HepG2 (cell line): ENCODE measurements around the gene SLC13A3. TPM values are rescaled to one million over a fixed set of nuclear protein-coding genes. Genes with fewer than 3 reads are reported as not detected.

Source experiments
- ATAC-seq: fragments of 200-7000 bp; cut with Tn5 transposase; 3 replicates; pipeline ENCODE4 v1.9.1; 2020; ENCODE audit warnings: mild to moderate bottlenecking, moderate library complexity
- BruUV-seq: library from RNA; stranded (reverse); fragments of 400-500 nt; replicated peaks from 2 replicates; lab custom pipeline; 2021; lab: Mats Ljungman, UMichigan
- CTCF ChIA-PET: fragments of 300-600 bp; formaldehyde crosslinking; extraction: SDS; loops from one replicate; lab custom pipeline; 2021; ENCODE audit warnings: low total read pairs, inconsistent platforms, low intra/inter-chr PET ratio; lab: Yijun Ruan, JAX
- POLR2A ChIA-PET: fragments of 350-600 bp; sonication (Branson Sonifier 250); formaldehyde crosslinking; loops from one replicate; lab custom pipeline; 2020; ENCODE audit warnings: antibody characterized with exemption, inconsistent platforms; lab: Yijun Ruan, JAX
- DNase-seq: peaks from one replicate; pipeline ENCODE4 v3.0.0-alpha.2; 2015; ENCODE audit warnings: low spot score
- FAIRE-seq: peaks from 3 replicates; lab custom pipeline; 2011; peaks lifted over from hg19 to GRCh38; lab: Jason Lieb, UNC
- H2AFZ ChIP-seq: one replicate; pipeline ENCODE4 v1.6.1; 2011; ENCODE audit warnings: low read length, inconsistent platforms
- H3K27ac ChIP-seq: fragments of 300-600 bp; 3 replicates; pipeline ENCODE4 v1.8.0; 2011; ENCODE audit warnings: mixed run types, mild to moderate bottlenecking, mixed read lengths, low read length, inconsistent platforms; ENCODE audit not compliant: insufficient read depth; ENCODE audit errors: extremely low read length
- H3K27me3 ChIP-seq, 2 experiments: fragments of 200-600 bp in 1 of 2; 2 replicates in 1 of 2; 3 replicates in 1 of 2; pipeline versions ENCODE4 v1.6.0 to v1.8.0; 2011; ENCODE audit warnings: low read length in 2 of 2, mild to moderate bottlenecking in 2 of 2, moderate library complexity in 2 of 2, inconsistent platforms in 1 of 2; ENCODE audit not compliant: insufficient read depth in 2 of 2, control insufficient read depth in 1 of 2
- H3K36me3 ChIP-seq, 2 experiments: fragments of 200-600 bp in 1 of 2; replicated peaks in 1 of 2; 2 replicates in 1 of 2; 3 replicates in 1 of 2; pipeline versions ENCODE4 v1.5.1 to v1.8.0; 2011; ENCODE audit warnings: low read length in 2 of 2, inconsistent platforms in 1 of 2; ENCODE audit not compliant: insufficient read depth in 2 of 2, control insufficient read depth in 1 of 2
- H3K4me1 ChIP-seq: 2 replicates; pipeline ENCODE4 v1.5.1; 2012; ENCODE audit warnings: low read length, inconsistent platforms; ENCODE audit not compliant: insufficient read depth
- H3K4me2 ChIP-seq: 2 replicates; pipeline ENCODE4 v1.6.0; 2011; ENCODE audit warnings: low read depth, low read length, inconsistent platforms
- H3K4me3 ChIP-seq, 3 experiments: fragments of 200-600 bp in 1 of 3; sonication (generic), shearing (Covaris generic) in 1 of 3; replicated peaks in 1 of 3; 2 replicates each; pipeline ENCODE4 v1.5.1; 2011 to 2016; ENCODE audit warnings: low read length in 3 of 3, inconsistent platforms in 2 of 3, low read depth in 2 of 3, mild to moderate bottlenecking in 2 of 3, control low read depth in 1 of 3, mixed read lengths in 1 of 3; ENCODE audit not compliant: insufficient read depth in 1 of 3
- H3K79me2 ChIP-seq: one replicate; pipeline ENCODE4 v1.6.1; 2011; ENCODE audit warnings: low read length, inconsistent platforms; ENCODE audit not compliant: insufficient read depth
- H3K9ac ChIP-seq: 2 replicates; pipeline ENCODE4 v1.6.0; 2011; ENCODE audit warnings: mild to moderate bottlenecking, low read depth, low read length, inconsistent platforms; ENCODE audit not compliant: insufficient read depth
- H3K9me3 ChIP-seq: 2 replicates; pipeline ENCODE4 v1.5.1; 2012; ENCODE audit warnings: mild to moderate bottlenecking, low read length
- H4K20me1 ChIP-seq: 2 replicates; pipeline ENCODE4 v1.6.0; 2011; ENCODE audit warnings: inconsistent platforms, mild to moderate bottlenecking, low read length, moderate library complexity; ENCODE audit not compliant: insufficient read depth
- MYNN ChIP-seq: sonication (generic); formaldehyde crosslinking; IDR thresholded peaks from 2 replicates; pipeline ENCODE4 v1.4.0; 2020; ENCODE audit warnings: mild to moderate bottlenecking, low read depth, missing genetic modification reagents
- SOX6 ChIP-seq, 2 experiments: fragments of 450-650 bp in 1 of 2; sonication (generic) in 1 of 2; formaldehyde crosslinking in 1 of 2; IDR thresholded peaks; 2 replicates each; pipeline versions ENCODE4 v1.4.0 to v1.6.1; 2017 to 2020; ENCODE audit warnings: antibody characterized with exemption in 1 of 2, mild to moderate bottlenecking in 1 of 2, missing genetic modification reagents in 1 of 2
- ZNF496 ChIP-seq: sonication (generic); formaldehyde crosslinking; IDR thresholded peaks from 2 replicates; pipeline ENCODE4 v1.8.1; 2023; ENCODE audit warnings: mild to moderate bottlenecking, moderate library complexity, missing genetic modification reagents; ENCODE audit not compliant: insufficient replicate concordance
- WGBS: methylation state at CpG from one replicate; pipeline ENCODE4 v1.1.6; 2017; ENCODE audit warnings: low lambda C conversion rate; 5-methylcytosine and 5-hydroxymethylcytosine counted together
- in situ Hi-C: cut with HindIII; loops from 2 replicates; pipeline ENCODE4 v1.10.0; 2017; ENCODE audit warnings: low pct_unique_long_range_greater_than_20kb; ENCODE audit not compliant: extremely low pct_ligation_motif_present
- intact Hi-C: fragments of 100-400 bp; cut with micrococcal nuclease; formaldehyde crosslinking; loops from one replicate; pipeline ENCODE4 v1.10.0; 2022; ENCODE audit not compliant: unreplicated experiment
- polyA plus RNA-seq, 8 experiments: library from polyadenylated mRNA; depleted of rRNA in 3 of 8; stranded (reverse) in 7 of 8; unstranded in 1 of 8; fragments of >200 nt; fragmentation: Illumina TruSeq in 4 of 8; extraction: Trizol in 4 of 8; gene quantifications; 2 replicates each; pipeline versions ENCODE4 v1.2.1 to v1.2.3, GENCODE V29; 2011 to 2016; ENCODE audit warnings: low read depth in 4 of 8, missing spikeins in 1 of 8, mixed read lengths in 1 of 8; ENCODE audit not compliant: insufficient read depth in 1 of 8
- total RNA-seq, 5 experiments: library from RNA; depleted of rRNA; stranded (reverse); fragments of >200 nt; fragmentation: Illumina TruSeq; extraction: Trizol; gene quantifications; 2 replicates each; pipeline ENCODE4 v1.2.3, GENCODE V29; 2016; ENCODE audit warnings: low read depth in 1 of 5
- TF ChIP-seq, protein P1 (sequence below): sonication (generic); formaldehyde crosslinking; IDR thresholded peaks from 2 replicates; pipeline ENCODE4 v1.5.0; 2020; ENCODE audit warnings: missing genetic modification reagents
- TF ChIP-seq, protein P2 (sequence below): sonication (generic); formaldehyde crosslinking; IDR thresholded peaks from 2 replicates; pipeline ENCODE4 v1.4.0; 2020; ENCODE audit warnings: missing genetic modification reagents
- TF ChIP-seq, protein P3 (sequence below): sonication (generic); formaldehyde crosslinking; IDR thresholded peaks from 2 replicates; pipeline ENCODE4 v1.4.0; 2020; ENCODE audit warnings: missing genetic modification reagents

SLC13A3 gene
- total and polyA plus RNA-seq, 2 of the 13 experiments (the other 11 are each of a cell fraction or from before 2014, with no cell fraction given): 66.5 to 76.0 TPM

DNA sequence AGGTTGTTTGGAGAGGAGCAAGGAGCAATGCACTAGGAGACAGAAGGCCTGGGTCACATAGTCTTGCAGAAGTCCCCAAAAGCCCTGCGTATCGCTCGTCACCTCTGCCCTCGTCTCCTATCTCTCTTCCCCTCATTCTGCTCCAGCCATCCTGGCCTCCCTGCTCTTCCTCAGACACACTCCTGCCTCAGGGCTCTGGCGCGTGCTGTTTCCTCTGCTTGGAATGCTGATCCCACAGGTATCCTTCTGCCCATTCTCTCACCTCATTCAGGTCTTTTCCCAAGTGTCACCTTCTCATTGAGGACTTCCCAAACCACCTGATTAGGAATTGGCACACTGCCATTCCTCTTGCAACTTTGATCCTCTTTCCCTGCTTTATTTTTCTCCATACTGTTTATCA lies 49.2 kb upstream of the SLC13A3 start:
- TF ChIP-seq ZNF496 (no peak), SOX6 (IDR thresholded peaks at IDR 0.05) (no peak), SOX6 (CRISPR knock-in tag; IDR thresholded peaks at IDR 0.05) (no peak), MYNN (CRISPR knock-in tag) (no peak)
- TF ChIP-seq, protein P1, sequence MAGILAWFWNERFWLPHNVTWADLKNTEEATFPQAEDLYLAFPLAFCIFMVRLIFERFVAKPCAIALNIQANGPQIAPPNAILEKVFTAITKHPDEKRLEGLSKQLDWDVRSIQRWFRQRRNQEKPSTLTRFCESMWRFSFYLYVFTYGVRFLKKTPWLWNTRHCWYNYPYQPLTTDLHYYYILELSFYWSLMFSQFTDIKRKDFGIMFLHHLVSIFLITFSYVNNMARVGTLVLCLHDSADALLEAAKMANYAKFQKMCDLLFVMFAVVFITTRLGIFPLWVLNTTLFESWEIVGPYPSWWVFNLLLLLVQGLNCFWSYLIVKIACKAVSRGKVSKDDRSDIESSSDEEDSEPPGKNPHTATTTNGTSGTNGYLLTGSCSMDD: no peak
- TF ChIP-seq, protein P2, sequence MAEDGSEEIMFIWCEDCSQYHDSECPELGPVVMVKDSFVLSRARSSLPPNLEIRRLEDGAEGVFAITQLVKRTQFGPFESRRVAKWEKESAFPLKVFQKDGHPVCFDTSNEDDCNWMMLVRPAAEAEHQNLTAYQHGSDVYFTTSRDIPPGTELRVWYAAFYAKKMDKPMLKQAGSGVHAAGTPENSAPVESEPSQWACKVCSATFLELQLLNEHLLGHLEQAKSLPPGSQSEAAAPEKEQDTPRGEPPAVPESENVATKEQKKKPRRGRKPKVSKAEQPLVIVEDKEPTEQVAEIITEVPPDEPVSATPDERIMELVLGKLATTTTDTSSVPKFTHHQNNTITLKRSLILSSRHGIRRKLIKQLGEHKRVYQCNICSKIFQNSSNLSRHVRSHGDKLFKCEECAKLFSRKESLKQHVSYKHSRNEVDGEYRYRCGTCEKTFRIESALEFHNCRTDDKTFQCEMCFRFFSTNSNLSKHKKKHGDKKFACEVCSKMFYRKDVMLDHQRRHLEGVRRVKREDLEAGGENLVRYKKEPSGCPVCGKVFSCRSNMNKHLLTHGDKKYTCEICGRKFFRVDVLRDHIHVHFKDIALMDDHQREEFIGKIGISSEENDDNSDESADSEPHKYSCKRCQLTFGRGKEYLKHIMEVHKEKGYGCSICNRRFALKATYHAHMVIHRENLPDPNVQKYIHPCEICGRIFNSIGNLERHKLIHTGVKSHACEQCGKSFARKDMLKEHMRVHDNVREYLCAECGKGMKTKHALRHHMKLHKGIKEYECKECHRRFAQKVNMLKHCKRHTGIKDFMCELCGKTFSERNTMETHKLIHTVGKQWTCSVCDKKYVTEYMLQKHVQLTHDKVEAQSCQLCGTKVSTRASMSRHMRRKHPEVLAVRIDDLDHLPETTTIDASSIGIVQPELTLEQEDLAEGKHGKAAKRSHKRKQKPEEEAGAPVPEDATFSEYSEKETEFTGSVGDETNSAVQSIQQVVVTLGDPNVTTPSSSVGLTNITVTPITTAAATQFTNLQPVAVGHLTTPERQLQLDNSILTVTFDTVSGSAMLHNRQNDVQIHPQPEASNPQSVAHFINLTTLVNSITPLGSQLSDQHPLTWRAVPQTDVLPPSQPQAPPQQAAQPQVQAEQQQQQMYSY (CRISPR knock-in tag): 0 out of 2 replicates have a peak, but pooled peaks have one; percentile 35
- TF ChIP-seq, protein P3, sequence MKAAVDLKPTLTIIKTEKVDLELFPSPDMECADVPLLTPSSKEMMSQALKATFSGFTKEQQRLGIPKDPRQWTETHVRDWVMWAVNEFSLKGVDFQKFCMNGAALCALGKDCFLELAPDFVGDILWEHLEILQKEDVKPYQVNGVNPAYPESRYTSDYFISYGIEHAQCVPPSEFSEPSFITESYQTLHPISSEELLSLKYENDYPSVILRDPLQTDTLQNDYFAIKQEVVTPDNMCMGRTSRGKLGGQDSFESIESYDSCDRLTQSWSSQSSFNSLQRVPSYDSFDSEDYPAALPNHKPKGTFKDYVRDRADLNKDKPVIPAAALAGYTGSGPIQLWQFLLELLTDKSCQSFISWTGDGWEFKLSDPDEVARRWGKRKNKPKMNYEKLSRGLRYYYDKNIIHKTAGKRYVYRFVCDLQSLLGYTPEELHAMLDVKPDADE (CRISPR knock-in tag): 0 out of 2 replicates have a peak, but pooled peaks have one; percentile 23
- peaks cover 66% of the 10 kb centered on the region for H3K4me1 ChIP-seq
- no peak overlapping the region for H3K4me2 ChIP-seq
- no peaks in the 10 kb centered on the region for H3K9me3 ChIP-seq
- no peak overlapping the region for H2AFZ ChIP-seq
- no peak overlapping the region for H3K4me3 ChIP-seq
- no peak overlapping the region for H3K9ac ChIP-seq
- no peaks in the 10 kb centered on the region for H4K20me1 ChIP-seq
- DNase-seq: no peak
- CTCF ChIA-PET: interaction anchor here (1.2 to 3.7 kb wide), 6 partner anchors 19 to 180 kb away, joined by 3 to 45 read pairs (median 6); no protein-coding TSS in a partner anchor
- intact Hi-C loops: no loop called here
- FAIRE-seq: no peak
- no peak overlapping the region for H3K27ac ChIP-seq
- in situ Hi-C loops: no loop called here
- POLR2A ChIA-PET: no interaction called here
- no TSS peak for BruUV-seq
- no peaks in the 10 kb centered on the region for H3K27me3 ChIP-seq
- WGBS: 72% methylated on average over 6 of the region's 6 CpGs
- ATAC-seq: 0 out of 3 replicates have a peak, but pooled peaks have one; percentile 6
- no peaks in the 10 kb centered on the region for H3K36me3 ChIP-seq
- H3K79me2 ChIP-seq: no peaks in the 10 kb centered on the region
